ENCODE data around the gene GALNT17.

GALNT17 gene

DNA sequence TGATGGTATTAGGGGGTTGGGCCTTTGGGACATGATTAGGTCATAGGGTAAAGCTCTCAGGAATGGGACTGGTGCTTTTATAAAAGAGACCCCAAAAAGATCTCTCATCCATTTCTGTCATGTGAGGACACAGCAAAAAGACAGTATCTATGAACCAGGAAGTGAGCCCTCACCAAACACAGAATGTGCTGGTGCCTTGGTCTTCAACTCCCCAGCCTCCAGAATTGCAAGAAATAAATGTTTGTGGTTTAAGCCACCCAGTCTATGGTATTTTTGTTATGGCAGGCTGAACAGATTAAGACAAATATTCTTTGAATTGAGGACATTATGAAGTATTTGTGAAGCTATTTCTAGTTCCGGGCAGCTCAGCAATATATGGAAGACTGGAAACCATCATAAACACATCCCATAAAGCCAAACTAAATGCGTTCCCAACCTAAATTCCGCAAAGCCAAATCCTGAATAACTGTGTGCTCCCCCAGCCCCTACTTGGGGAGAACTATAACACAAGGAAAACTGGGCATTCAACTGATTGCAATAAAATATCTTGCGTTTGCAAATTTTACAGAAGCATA, 153.7 kb downstream of the GALNT17 start:
- DNase-seq (ENCODE audit: low read depth): no peak

DNA sequence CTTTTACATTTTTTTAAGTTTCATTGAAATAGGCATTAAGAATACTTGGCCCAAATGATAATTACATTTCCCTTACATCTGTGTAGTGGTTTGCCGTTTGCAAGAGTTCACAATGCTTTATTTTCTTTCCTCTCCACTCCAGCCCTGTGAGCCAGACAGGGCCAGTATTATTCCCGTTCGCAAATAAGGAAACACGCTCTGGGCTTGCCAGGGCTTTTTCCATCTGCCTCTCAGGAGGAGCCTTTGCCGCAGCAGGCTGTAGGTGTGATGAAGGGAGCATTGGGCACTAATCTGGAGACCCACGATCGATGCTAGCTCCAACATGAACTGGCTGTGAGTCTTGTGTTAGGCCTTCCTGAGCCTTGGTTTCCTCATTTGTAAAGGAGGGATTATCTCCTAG, 154.4 kb downstream of the GALNT17 start:
- no peak for DNase-seq (ENCODE audit: low read depth)

DNA sequence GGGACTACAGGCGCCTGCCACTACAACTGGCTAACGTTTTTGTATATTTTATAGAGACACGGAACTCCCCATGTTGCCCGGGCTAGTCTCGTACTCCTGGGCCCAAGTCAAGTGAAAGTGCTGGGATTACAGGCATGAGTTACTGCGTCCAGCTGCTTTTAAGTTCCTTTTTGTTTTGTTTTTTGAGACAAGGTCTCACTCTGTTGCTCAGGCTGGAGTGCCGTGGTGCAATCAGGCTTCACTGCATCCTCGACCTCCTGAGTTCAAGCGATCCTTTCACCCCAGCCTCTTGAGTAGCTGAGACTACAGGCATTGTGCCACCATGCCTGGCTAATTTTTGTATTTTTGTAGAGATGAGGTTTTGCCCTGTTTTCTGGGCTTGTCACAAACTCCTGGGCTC, 155.0 kb downstream of the GALNT17 start:
- no peak for DNase-seq (ENCODE audit: low read depth)

DNA sequence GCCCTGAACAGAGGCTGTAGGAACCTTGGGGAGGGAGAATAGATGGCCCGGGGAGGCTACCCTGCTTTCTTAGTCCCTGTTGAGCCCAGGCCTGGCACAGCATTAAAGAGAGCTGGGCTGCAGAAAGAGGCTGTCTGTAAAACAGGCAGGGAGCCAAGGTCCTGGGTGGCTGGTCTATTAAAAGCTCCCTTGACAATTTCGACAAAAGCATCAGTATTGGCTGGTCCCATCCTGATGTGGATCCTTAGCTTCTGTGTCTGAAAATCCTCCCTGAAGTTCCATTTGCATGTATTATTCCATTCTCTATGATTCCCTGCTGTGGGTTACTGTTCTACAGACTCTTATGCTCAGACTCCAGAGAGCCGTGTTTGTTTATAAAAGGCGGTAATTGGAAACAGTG, 158.5 kb downstream of the GALNT17 start:
- no peak for DNase-seq (ENCODE audit: low read depth)

DNA sequence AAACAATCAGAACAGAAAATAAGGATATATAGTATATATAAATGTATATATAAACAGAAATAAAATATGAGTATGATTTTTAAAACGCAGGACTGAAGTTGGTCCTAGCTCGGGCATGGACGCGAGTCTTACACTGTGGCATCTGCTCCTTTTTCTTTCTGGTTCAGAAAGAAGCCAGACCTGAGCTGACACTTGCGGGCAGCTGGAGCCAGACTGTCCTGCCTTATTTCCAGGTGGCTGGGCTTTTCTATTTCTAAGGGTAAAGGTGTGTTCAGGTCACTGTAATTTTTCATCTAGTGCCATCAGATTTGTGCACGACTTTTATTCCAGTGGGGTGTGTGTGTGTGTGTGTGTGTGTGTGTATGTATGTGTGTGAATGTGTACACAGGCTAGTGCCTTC, 166.4 kb downstream of the GALNT17 start:
- no peak for DNase-seq (ENCODE audit: low read depth)

DNA sequence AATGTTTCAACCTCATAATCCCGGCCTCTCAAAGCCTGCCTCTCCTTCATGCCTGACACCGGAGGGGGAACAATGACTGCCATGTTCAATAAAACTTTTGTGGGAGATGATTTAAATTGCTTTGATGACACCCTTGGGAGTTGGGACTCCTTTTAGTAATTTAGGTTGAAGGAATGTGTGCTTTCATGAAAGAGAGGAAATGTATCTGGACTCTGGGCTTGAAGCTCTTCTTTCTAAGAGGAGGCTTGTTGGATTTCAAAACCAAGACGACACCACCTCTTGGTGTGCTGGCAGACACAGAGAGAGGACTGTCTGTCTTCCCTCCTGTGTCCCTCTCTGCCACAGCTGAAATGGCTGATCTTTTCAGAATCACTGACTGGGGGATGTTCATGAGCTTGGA, 168.1 kb downstream of the GALNT17 start:
- no peak for DNase-seq (ENCODE audit: low read depth)

DNA sequence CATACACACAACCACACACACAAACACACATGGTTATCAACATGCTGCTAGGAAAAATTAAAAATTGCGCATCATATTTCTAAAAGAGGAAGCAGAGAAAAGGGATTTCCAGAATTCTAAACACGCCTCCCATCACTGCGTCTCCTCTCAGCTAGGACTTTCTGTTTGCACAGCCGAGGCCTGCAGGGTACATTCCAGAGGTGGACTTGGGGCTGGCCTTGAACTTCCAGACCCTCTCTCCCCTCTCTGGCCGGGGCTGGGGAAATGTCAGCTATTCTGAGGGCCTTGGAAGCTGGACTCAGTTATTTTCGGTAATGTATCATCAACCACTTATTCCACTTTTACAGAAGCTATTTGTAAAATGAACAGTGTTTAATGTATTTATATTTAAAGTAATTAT, 168.7 kb downstream of the GALNT17 start:
- DNase-seq (ENCODE audit: low read depth): no peak

DNA sequence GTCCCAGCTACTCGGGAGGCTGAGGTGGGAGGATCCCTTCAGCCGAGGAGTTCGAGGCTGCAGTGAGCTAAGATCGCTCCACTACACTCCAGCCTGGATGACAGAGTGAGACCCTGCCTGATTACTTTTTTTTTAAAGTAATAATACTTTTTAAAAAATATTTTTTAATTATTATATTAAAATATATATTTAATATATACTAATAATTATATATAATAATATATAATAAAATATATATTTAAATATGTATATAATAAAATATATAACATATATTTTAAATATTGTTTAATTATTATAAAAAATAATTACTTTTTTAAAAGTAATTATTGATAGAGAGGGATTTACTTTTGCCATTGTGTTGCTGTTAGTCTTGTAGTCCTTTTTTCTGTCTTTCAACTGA, 169.2 kb downstream of the GALNT17 start:
- no peak for DNase-seq (ENCODE audit: low read depth)

DNA sequence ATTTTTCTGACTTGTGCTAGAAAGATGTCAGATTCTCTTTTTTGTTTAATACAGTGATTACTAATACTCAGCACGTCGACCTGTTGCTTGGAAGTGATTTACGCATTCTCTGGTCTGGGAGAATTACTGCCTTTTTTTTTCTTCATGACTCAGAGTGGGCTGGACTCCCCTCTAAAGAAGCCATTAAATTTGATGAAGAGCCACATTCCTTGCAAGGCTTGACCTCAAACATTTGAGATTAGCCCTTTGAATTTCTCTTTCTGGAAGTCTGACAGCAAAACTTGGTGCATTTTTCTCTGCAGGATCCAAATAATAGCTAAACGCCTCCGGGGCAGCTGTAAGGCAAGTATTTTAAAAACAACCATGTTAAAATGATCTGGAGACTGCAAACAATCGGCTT, 171.6 kb downstream of the GALNT17 start:
- no peak for DNase-seq (ENCODE audit: low read depth)

DNA sequence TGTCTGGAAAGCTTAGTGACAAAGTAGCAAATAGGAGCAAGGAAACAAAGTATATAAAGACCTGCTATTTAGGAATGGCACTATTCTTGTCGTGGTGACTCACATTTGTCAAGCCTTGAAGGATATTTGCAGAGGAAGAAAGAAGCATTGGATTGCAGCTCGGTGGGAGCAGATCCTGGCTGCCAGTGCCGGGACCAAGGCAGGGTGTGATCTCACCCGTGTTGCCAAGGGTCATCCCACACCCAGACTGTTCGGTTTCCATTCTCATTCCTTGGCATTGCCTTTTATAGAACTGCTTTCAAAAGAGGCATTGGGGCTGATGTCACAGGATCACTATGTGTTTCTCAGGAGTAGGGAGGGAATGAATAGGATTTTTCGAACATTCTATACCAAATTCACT, 176.2 kb downstream of the GALNT17 start:
- DNase-seq (ENCODE audit: low read depth): no peak

DNA sequence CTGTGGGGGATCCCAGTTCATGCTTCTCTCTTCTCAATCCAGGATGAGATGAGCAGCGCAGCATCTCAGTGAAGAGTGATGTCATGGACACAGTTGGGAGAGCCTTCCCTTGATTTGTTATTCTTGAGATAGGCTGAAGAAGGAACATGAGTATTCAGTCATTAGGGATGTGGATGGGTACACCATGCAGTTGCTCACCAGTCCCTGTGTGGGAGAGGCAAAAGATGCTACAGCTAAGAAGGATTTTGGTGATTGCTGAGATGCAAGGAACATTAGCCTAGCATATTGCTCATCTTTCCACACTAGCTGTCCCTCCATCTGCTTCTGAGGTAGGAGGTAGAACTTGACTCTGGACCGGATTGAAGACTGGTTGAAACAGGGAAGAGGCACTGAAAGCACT, 179.6 kb downstream of the GALNT17 start:
- no peak for DNase-seq (ENCODE audit: low read depth)

DNA sequence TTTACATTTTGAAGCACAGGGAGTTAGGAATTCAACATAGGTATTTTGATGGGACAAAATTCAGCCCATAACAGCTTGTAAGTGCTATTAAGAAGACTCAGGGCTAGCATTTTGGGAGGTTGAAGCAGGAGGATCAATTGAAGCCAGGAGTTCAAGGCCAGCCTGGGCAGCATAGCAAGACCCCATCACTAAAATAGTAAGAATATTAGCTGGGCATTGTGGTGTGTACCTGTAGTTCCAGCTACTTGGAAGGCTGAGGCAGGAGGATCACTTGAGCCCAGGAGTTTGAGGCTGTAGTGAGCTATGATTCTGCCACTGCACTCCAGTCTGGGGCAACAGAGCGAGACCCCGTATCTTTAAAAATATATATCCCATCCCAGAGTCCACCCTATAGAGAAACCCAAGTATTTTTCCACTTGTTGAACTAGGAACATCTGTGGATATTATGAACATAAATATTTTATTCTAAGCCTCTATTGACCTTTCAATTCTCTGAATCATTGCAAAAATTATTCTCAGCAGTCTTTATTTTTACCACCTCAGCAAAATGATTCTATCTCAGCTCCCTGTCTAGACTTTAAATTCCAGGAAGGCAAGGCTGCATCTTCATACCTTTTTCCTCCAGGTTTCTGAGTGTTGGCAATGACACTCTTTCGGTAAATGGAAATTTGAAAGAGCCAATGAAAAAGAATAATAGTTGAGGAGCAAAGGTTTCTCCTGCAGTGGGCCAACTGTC, 181.0 kb downstream of the GALNT17 start:
- DNase-seq (ENCODE audit: low read depth): no peak

DNA sequence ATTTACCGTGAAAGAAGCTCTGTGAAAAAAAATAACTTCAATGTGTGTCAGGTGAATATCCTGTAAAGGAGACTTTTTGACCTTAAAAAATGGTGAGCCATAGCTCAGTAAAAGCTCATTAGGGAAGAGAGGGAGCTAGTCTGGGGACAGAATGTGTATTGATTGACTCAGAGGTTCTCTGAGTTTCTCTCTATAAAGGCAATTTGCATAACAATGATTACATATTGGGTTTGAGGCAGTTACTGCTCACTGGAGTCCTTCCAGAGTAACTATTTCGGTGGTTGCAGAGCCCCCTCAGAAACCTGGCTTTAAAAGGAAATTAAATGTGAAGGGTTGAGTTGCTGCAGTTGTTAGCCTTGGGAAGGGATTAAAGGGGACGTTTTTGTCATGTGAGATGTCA, 181.6 kb downstream of the GALNT17 start:
- no peak for DNase-seq (ENCODE audit: low read depth)

DNA sequence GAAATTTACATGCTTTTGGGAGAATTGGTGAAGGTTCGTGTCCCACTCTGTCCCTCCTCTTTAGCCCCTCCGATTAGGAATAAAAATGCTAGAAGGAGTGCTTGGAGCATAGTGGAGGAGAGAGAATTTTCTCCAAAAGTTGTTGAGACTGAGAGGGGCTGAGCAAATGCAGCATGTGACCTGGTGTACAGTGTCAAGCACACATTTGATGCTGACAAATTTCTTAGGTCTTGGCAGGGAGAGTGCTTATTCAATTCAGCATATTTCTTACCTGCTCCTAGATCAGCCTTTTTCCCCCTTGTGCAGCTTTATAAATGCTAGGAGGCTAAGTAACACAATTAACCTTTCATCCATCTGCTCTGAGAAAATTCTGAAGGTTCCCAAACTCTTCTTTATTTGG, 189.0 kb downstream of the GALNT17 start:
- DNase-seq (ENCODE audit: low read depth): no peak

DNA sequence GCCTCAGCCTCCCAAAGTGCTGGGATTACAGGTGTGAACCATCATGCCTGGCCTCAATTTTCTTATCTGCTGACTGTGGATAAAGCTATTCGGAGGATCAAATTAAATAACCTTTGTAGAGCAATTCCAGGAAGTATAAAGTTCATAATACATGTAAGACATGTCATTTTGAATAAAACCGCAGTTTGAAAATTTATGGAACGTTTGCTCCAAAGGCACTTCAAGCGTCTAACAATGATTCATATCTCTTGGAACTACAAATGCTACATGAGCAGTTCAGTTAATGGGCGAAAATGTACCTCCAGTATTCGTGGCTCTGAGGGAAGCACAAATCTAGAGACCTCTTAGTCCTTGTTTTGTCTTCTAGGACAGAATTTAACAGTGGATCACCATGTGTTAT, 190.3 kb downstream of the GALNT17 start:
- DNase-seq (ENCODE audit: low read depth): no peak

DNA sequence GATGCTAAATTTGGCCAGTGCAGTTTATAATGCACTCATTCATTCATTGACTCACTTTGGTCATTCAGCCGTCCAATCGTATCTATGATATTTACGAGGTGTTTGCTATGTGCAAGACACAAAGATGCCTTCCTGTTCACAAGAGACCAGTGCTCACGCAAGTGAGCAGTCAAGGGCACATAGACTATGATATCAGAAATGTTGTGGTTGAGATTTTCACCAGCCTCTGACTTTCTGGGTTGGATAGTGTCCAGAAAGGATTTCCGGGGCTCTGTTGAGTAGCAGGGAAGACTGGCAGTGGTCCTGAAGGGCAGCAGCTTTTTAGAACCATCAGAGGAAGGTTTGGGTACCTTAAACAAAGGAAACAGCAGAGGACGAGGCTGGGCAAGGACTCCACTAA, 191.8 kb downstream of the GALNT17 start:
- no peak for DNase-seq (ENCODE audit: low read depth)

DNA sequence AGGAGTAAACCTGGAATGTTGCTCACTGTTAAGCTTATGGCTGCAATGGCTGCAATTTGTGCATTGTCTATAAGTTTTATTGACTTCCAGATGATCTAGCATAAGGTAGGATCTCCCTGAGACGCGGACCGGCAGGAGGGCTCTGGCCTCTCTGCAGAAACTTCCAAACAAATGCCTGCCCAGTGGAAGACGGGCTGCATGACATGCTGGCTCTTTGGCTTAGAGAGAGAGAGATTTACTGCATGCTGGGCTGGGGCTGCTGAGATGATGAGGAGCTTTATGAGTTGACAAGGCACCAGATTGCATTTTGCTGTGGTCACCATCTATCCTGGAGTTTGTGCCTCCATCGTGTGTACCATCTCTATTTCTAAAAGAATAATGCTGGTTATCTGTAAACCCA, 193.2 kb downstream of the GALNT17 start:
- no peak for DNase-seq (ENCODE audit: low read depth)

DNA sequence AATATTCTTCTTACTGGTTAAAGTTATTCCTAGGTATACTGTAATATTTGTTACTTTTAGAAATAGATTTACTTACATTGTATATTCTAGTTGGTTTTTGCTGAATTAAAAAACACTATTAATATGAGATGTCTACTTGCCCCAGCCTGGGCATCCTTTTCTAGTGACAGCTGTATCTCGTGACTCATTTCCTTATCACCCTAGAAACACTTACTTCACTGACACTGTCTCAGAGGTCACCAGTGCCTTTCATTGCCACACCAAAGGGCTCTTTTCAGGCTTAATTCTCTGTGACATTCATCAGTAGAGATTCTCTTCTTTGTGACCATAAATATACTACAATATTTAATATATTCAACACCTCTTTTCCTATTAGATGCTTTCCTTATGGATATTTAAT, 194.7 kb downstream of the GALNT17 start:
- no peak for DNase-seq (ENCODE audit: low read depth)

DNA sequence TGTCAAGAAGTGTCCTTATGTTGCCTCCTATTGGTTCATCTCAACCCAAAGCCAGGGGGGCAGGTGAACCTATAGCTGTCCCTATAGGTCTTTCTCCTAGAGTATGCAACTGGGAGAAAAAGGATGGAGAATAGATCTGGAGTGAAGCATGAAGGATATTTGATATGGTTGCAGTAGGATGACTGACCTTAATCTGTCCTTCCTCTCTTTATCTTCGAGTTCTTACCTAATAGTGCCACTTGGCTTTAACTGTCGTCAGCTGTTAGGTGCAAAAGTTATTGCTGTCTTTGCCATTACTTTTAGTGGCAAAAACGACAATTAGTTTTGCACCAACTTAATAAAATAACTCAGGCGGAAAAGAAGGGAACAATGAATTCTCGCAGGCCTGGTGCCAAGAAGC, 196.0 kb downstream of the GALNT17 start:
- DNase-seq (ENCODE audit: low read depth): no peak

DNA sequence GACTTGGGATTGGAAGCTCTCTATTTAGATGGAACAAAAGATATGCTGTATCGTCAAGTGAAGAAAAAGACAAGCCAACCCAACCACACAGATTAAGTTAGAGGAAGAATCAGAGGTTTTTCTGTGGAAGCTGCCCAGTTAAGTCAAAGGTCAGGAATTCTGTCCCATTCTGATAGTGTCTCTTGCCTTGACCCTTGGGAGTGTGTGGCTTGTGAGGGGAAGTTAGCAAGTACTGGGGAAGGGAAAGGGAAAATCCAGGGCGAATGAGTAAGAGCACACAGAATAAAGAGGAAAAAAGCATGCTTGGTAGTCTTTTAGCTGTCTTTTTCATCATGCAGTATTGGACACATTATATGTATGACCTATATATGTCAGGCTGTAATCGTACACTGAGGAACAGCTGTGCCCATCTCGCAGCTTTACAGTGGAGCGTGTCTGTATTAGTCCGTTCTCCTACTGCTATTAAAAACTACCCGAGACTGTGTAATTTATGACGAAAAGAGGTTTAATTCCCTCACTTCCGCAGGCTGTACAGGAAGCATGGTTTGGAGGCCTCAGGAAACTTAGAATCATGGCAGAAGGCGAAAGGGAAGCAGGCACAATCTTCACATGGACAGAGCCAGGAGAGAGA, 197.2 kb downstream of the GALNT17 start:
- DNase-seq (ENCODE audit: low read depth): no peak

DNA sequence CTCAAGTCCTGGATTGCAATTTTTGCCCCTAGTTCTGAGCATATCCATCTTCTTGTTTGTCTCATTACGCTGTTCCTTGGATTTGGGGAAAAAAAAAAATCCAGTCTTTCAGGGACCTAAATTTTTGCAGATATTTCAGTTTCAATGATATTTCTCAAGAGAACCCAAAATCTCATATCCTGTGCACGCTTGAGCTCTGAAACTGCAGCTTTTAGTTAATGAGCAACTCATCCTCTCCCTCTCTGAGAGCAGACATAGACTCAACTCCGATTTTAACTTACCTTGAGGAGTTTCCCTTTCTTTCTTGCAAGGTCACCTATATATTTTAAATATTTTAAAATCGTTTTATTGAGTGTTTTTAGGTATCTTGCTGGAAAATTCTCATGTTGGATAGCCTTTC, 200.3 kb downstream of the GALNT17 start:
- DNase-seq (ENCODE audit: low read depth): no peak

DNA sequence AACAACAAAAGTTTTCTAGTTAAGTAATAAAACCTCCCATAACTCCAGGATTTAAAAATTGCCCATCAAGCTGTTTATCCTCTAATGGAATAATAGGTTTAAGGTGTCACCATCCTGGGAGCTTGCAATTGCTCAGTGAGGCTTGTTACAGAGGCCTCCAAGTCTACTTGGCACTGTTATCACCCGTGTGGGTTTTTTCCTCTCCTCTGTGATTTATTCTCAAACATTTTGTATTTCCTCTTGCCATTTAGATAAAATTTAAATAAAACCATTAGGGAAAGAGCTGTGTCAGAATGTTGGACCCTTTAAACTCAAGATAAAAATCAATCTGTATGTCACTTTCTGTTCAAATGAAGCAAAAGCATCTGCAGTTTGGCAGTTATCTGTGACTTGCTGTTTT, 202.6 kb downstream of the GALNT17 start:
- no peak for DNase-seq (ENCODE audit: low read depth)

DNA sequence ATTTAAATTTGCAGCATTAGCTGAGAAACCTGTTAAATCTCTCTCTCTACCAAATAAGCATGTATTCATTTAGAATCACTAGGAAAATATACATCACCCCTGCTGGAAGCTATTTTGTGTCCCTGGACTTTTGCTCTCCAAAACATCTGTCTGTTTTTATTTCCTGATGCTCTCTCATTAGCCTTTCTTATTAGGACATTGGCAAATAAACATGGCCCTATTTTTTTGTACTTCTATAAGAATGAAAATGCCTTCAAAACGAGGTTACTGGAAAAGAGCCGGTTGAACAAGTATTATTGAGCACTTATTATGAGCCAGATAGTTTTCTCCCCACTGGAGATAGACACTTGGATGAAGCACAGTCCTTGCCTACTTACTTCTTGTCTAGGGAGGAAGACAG, 206.9 kb downstream of the GALNT17 start:
- DNase-seq (ENCODE audit: low read depth): no peak

DNA sequence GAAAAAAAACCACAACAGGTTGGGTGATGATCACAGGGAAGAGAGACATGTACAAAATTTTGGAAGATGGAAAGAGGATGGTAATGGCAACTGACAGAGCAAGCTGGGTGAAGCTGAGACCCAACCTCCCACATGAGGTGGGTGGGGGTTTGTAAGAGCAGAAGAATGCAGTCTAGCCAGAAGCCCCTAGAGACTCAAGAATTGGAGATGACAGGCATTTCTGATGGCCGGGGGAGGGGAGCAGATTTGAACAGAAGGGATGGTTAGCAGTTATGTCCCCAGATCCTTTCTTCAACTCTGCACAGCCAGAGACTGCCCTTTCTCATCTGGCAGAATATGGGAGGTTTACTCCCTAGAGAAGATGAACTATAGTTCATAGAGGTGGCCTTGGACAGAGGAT, 208.0 kb downstream of the GALNT17 start:
- DNase-seq (ENCODE audit: low read depth): no peak
